Raji (cell line): ENCODE measurements around the gene PDGFRB.

Experiments
- POLR2A ChIP-seq: IDR thresholded peaks from 2 replicates; pipeline ENCODE4 v1.6.1; 2011; ENCODE audit warnings: low read depth, low read length, control low read depth; ENCODE audit not compliant: insufficient read depth

PDGFRB gene

GRCh38 chr5:150064681-150065220, 90.9 kb downstream of the PDGFRB start:
- no peak for TF ChIP-seq POLR2A
